RWPE2 (cell line): ENCODE results near the gene RAPGEF2.

Experiments used
- ATAC-seq: fragments of 200-7000 bp; cut with Tn5 transposase; 3 replicates; pipeline ENCODE4 v1.9.1; 2021; ENCODE audit warnings: low read depth
- DNase-seq: peaks from one replicate; pipeline ENCODE4 v3.0.0-alpha.2; 2020; ENCODE audit warnings: low spot score
- H3K27ac ChIP-seq: fragments of 450-650 bp; 2 replicates; pipeline ENCODE4 v1.5.1; 2017; ENCODE audit warnings: mild to moderate bottlenecking; ENCODE audit not compliant: poor library complexity, severe bottlenecking
- H3K27me3 ChIP-seq: fragments of 250-450 bp; sonication (Bioruptor Pico); 2 replicates; pipeline ENCODE4 v1.5.1; 2021; ENCODE audit warnings: mild to moderate bottlenecking, moderate library complexity; ENCODE audit not compliant: insufficient read depth, poor library complexity, severe bottlenecking
- H3K36me3 ChIP-seq: fragments of 250-450 bp; sonication (Bioruptor Pico); 2 replicates; pipeline ENCODE4 v1.5.1; 2020; ENCODE audit warnings: low read depth, mild to moderate bottlenecking, moderate library complexity
- H3K4me1 ChIP-seq: fragments of 250-450 bp; sonication (Bioruptor Pico); 2 replicates; pipeline ENCODE4 v1.5.1; 2021; ENCODE audit warnings: mild to moderate bottlenecking, moderate library complexity; ENCODE audit not compliant: insufficient read depth, poor library complexity, severe bottlenecking
- H3K4me3 ChIP-seq: fragments of 250-450 bp; sonication (Bioruptor Pico); 2 replicates; pipeline ENCODE4 v1.5.1; 2021; ENCODE audit warnings: mild to moderate bottlenecking, moderate library complexity; ENCODE audit not compliant: severe bottlenecking
- H3K9me3 ChIP-seq: fragments of 250-450 bp; sonication (Bioruptor Pico); 2 replicates; pipeline ENCODE4 v1.5.1; 2021; ENCODE audit warnings: mild to moderate bottlenecking, moderate library complexity; ENCODE audit not compliant: severe bottlenecking
- CTCF ChIP-seq: fragments of 450-650 bp; IDR thresholded peaks from one replicate; pipeline ENCODE4 v1.5.1; 2017; ENCODE audit warnings: mild to moderate bottlenecking, moderate library complexity; ENCODE audit not compliant: poor library complexity, severe bottlenecking

RAPGEF2 gene

GRCh38 chr4:159174645-159175084 lies 71.8 kb downstream of the RAPGEF2 start:
- H3K27me3 ChIP-seq, result no peaks in the 10 kb centered on the region
- peak overlapping the region; percentile 68 for H3K27ac ChIP-seq

GRCh38 chr4:159175085-159175988 lies 72.5 kb downstream of the RAPGEF2 start:
- DNase-seq (peak; percentile 72), ATAC-seq (peak; percentile 92)
- Histone ChIP-seq H3K27me3 (no peaks in the 10 kb centered on the region), H3K9me3 (no peaks in the 10 kb centered on the region), H3K4me1 (peaks cover 11% of the 10 kb centered on the region), H3K36me3 (no peaks in the 10 kb centered on the region), H3K27ac (peak overlapping the region; percentile 68), H3K4me3 (peak overlapping the region; percentile 19)
- TF ChIP-seq CTCF, result peak; percentile 94

More at GRCh38 chr4:159174645-159175084, 71.8 kb downstream of the RAPGEF2 start:
- DNase-seq, result no peak
- Histone ChIP-seq H3K4me3 (no peak overlapping the region), H3K9me3 (no peaks in the 10 kb centered on the region), H3K4me1 (peaks cover 11% of the 10 kb centered on the region), H3K36me3 (no peaks in the 10 kb centered on the region)
- TF ChIP-seq CTCF, result no peak
- ATAC-seq, result no peak

- peak; percentile 3 for TF ChIP-seq CTCF
- no peaks in the 10 kb centered on the region for H3K36me3 ChIP-seq
- ATAC-seq, result peak; percentile 4; the same call in 1 of the 3 replicates
- H3K4me1 ChIP-seq, result peaks cover 11% of the 10 kb centered on the region
- peak overlapping the region; percentile 19 for H3K4me3 ChIP-seq
- no peaks in the 10 kb centered on the region for H3K9me3 ChIP-seq
- no peaks in the 10 kb centered on the region for H3K27me3 ChIP-seq
- DNase-seq, result no peak
- H3K27ac ChIP-seq, result peak overlapping the region; percentile 68
Observed at GRCh38 chr4:159175989-159176375, 73.1 kb downstream of the RAPGEF2 start.

- Histone ChIP-seq H3K27ac (no peak overlapping the region), H3K4me3 (no peak overlapping the region), H3K36me3 (no peaks in the 10 kb centered on the region), H3K27me3 (no peaks in the 10 kb centered on the region), H3K4me1 (peaks cover 11% of the 10 kb centered on the region), H3K9me3 (no peaks in the 10 kb centered on the region)
- no peak for DNase-seq
- ATAC-seq, result no peak
- no peak for TF ChIP-seq CTCF
Observed at GRCh38 chr4:159177265-159178150, 74.6 kb downstream of the RAPGEF2 start.
